VCaP (cell line): ENCODE measurements around the gene CNTN6.

Source experiments
- H3K27ac ChIP-seq: fragments of 450-650 bp; 2 replicates; pipeline ENCODE4 v1.5.1; 2017
- TF ChIP-seq, protein P1 (sequence below): fragments of 450-650 bp; conservative IDR thresholded peaks from 2 replicates; pipeline ENCODE4 v1.5.1; 2017; ENCODE audit warnings: mild to moderate bottlenecking, moderate library complexity

Gene CNTN6

DNA sequence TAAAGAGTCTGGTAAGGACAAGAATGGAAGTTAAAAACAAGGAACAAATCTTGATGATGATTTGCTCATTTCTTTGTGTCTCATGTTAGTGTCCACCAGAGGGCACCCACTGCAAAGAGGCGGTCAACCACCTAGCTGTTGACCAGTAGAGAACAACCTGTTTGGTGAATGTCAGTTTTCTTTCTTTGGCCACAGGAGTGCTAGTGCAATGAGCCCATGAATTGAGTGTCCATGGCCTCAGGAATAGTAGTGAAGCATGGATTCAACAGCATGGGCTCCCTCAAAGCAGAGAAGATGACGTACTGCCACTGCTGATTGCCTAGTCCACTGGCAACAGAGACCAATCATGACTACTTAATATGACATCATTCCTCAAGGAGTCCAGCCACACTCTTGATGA lies 10.7 kb upstream of the CNTN6 start:
- TF ChIP-seq, protein P1, sequence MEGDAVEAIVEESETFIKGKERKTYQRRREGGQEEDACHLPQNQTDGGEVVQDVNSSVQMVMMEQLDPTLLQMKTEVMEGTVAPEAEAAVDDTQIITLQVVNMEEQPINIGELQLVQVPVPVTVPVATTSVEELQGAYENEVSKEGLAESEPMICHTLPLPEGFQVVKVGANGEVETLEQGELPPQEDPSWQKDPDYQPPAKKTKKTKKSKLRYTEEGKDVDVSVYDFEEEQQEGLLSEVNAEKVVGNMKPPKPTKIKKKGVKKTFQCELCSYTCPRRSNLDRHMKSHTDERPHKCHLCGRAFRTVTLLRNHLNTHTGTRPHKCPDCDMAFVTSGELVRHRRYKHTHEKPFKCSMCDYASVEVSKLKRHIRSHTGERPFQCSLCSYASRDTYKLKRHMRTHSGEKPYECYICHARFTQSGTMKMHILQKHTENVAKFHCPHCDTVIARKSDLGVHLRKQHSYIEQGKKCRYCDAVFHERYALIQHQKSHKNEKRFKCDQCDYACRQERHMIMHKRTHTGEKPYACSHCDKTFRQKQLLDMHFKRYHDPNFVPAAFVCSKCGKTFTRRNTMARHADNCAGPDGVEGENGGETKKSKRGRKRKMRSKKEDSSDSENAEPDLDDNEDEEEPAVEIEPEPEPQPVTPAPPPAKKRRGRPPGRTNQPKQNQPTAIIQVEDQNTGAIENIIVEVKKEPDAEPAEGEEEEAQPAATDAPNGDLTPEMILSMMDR, result peak; percentile 96
- H3K27ac ChIP-seq, result no peak overlapping the region

DNA sequence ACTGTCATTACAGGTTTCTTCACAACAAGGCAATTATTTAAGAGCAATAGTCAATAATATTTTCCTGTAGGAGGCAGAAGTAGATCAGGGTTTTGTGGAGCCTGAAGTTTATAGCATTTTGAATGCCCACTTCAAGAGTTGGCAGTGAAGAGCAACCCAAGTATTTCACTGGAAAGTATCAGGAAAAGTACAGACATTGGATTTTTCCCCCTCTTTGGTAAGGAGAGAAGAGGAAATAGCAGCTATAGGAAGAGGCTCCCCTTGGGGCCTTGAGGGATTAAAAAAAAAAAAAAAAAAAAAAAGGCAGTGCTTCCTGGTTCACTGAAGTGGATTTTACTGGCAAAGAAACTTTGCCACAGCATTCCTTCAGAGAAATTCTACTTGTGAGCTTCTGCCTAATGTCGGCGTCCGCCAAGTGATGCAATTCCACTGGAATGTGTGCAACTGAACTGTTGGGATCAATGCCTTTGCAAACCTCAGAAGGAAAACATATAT lies 5.7 kb upstream of the CNTN6 start:
- no peak overlapping the region for H3K27ac ChIP-seq
- TF ChIP-seq, protein P1, result peak; percentile 73

DNA sequence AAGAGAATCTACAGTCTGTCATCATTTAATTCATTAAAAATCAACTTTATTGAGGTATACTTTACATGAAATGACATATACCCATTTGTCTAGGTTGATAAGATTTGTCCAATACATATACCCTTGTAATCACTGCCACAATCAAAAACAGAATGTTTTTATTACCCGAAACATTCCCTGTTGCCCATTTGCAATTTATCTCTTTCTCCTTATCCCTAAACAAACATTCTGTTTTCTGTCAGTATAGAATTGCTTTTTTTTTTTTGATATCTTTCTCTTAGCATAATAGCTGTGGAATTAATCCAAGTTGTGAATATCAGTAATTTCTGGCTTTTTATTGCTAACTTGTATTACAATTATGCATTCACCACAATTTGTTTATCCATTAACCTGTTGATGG lies 4.3 kb upstream of the CNTN6 start:
- H3K27ac ChIP-seq, result no peak overlapping the region
- TF ChIP-seq, protein P1, result no peak

DNA sequence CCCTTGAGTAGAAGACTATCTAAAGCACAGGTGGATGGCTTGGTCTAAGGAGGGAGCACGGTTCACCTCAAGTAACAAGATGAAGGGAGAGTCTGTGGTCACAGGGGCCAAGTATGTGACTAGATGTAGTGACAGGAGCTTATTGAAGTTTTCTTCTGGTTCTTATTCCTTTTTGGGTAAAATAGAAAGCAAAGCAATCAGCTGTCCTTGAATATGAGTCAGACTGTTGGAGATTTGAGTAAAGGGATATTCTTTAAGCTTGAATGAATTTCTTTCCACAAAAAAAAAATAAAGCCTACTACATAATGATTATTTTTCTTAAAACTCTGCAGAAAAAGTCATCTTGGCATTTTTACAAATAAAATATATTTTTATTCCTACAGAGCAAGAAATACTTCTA lies 1.5 kb upstream of the CNTN6 start:
- H3K27ac ChIP-seq, result no peak overlapping the region
- TF ChIP-seq, protein P1, result no peak

DNA sequence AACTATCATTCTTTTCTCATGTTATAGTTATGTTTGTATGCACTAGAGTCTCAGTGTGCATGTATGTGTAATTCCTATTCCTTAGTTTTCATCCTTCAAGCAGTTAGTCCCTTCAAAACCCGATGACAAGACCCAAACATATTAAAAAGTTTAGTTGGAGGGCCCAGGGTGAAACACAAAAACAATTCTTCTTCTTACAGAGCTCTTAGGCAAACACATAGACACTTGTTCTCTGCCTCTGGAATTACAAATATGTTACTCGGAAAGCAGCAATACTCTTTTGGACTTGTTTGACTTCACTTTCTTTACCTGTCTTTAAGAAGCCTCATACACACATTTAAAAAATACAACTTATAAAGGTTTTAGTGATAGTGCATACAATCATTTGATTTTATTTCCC lies 763 bp upstream of the CNTN6 start:
- TF ChIP-seq, protein P1, result no peak
- H3K27ac ChIP-seq, result no peak overlapping the region

DNA sequence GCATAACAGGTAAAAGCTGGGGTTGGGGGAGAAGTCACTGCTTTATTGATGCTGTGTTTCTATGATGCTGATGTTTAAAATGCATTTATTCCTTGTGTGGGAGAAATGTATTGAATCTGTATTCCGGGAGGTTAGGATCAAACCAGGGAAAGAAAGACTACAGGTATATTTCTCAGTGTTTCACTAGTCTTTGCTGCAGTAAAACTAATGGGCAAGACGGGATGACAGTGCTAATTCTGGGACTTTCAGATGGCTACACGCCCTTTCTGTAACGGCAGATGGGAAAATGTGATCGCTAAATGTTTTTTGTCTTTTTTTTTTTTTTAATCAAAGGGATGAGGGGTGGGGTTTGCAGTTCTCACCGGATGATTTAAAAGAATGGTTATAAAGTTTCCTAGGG lies 393 bp downstream of the CNTN6 start:
- no peak overlapping the region for H3K27ac ChIP-seq
- TF ChIP-seq, protein P1, result no peak

DNA sequence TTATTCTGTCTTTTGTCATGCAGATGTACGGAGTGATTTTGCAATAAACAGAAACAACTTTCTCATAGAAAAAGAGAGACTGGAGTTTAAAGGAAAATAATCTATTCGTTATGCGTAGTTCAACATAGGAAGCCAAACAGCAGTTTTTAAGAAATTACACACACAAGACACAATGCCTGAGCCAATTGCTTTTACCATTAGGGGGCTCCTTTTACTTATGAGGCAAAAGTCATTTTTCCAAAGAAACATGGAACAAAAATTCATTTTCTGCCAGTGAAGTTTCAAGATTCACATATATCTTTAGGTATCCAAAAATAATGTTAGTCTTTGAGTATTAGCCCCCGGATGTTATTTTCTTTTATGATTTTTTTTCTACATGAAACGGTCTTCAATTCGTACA lies 10.7 kb downstream of the CNTN6 start:
- TF ChIP-seq, protein P1, result peak; percentile 62
- H3K27ac ChIP-seq, result no peak overlapping the region
